Stomach smooth muscle (tissue), 2 donors: ENCODE data around the gene GPHA2.

Experiments
- H3K27ac ChIP-seq: one replicate; pipeline ENCODE4 v1.7.0; 2013; ENCODE audit warnings: mild to moderate bottlenecking, low read length, inconsistent platforms
- H3K27me3 ChIP-seq, 2 donors: one replicate each; pipeline ENCODE4 v1.7.0; 2013; ENCODE audit warnings: low read length in 2 of 2; ENCODE audit not compliant: insufficient read depth in 2 of 2, control insufficient read depth in 1 of 2
- H3K36me3 ChIP-seq, 2 donors: one replicate each; pipeline ENCODE4 v1.7.0; 2013; ENCODE audit warnings: low read length in 2 of 2; ENCODE audit not compliant: control insufficient read depth in 2 of 2, insufficient read depth in 2 of 2
- H3K4me1 ChIP-seq: one replicate; pipeline ENCODE4 v1.7.0; 2013; ENCODE audit warnings: low read length; ENCODE audit not compliant: control insufficient read depth, insufficient read depth
- H3K4me3 ChIP-seq, 2 donors: one replicate each; pipeline ENCODE4 v1.7.0; 2013; ENCODE audit warnings: low read length in 2 of 2
- H3K9ac ChIP-seq, 2 donors: one replicate each; pipeline ENCODE4 v1.7.0; 2013; ENCODE audit warnings: low read length in 2 of 2, mild to moderate bottlenecking in 1 of 2
- H3K9me3 ChIP-seq, 2 donors: one replicate each; pipeline ENCODE4 v1.7.0; 2013; ENCODE audit warnings: low read length in 2 of 2; ENCODE audit not compliant: control insufficient read depth in 2 of 2
- donor health status: healthy.
- donor health status: Pancreatic carcinoma.

Gene GPHA2

DNA sequence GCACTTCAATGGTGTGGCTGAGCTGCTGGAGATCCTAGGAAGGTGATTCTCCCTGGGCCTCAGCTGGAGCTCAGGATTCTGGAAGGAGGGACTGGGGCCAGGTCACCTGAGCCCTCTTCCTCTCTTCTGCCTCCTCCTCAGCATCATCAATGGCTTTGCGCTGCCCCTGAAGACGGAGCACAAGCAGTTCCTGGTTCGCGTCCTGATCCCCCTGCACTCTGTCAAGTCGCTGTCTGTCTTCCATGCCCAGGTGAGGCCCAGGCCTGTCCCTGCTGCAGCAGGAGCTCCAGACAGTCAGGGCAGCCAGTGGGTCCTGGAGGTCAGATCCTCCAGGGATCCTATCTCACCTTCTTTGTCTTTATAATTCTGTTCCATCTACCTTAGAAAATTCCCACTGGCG is 5.4 kb downstream of the GPHA2 start:
- H3K4me1 ChIP-seq, result peaks cover 13% of the 10 kb centered on the region
- no peak overlapping the region for H3K4me3 ChIP-seq
- H3K27me3 ChIP-seq, result no peaks in the 10 kb centered on the region
- H3K27ac ChIP-seq, result no peak overlapping the region
- H3K9ac ChIP-seq, result no peak overlapping the region
- peaks cover 44 to 50% of the 10 kb centered on the region in 2 donors for H3K36me3 ChIP-seq
- H3K9me3 ChIP-seq, result no peaks in the 10 kb centered on the region

DNA sequence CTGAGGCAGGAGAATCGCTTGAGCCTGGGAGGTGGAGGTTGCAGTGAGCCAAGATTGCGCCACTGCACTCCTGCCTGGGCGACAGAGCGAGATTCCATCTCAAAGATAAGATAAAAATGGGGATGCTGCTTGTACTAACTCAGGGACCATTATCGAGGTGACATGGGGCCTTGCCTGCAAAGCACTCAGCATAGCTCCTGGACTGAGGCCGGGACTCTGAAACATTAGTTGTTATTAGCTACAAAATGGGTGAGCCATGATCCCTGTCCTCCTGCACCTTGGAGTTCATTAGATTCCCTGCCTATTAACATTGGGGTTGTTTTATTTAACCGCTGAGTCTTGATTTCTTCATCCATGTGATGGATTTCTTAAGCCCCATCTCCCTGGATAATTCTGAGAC is 6.1 kb downstream of the GPHA2 start:
- peaks cover 44 to 50% of the 10 kb centered on the region in 2 donors for H3K36me3 ChIP-seq
- no peak overlapping the region for H3K4me3 ChIP-seq
- no peak overlapping the region for H3K9ac ChIP-seq
- H3K4me1 ChIP-seq, result peaks cover 14% of the 10 kb centered on the region
- no peaks in the 10 kb centered on the region for H3K27me3 ChIP-seq
- no peaks in the 10 kb centered on the region for H3K9me3 ChIP-seq
- no peak overlapping the region for H3K27ac ChIP-seq

DNA sequence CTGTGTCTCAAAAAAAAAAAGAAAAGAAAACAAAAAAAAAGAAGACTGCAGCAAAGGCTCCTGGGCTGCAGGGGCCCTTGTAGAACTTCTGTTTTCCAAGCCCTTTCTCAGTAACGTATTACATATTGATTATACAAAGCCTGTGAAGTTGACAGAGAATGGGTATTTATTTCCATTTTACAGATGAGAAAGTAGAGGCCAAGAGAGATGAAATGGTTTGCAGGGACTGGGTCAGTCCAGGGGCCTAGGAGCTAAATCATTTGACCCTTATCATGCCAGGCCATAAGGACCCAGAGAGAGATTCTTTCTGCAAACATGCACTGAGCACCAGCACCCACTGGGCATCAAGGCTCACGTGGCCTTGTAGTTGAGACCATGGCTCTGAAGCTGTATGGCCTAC is 6.7 kb downstream of the GPHA2 start:
- H3K27ac ChIP-seq, result no peak overlapping the region
- H3K9ac ChIP-seq, result no peak overlapping the region
- H3K4me1 ChIP-seq, result peaks cover 19% of the 10 kb centered on the region
- peaks cover 44 to 50% of the 10 kb centered on the region in 2 donors for H3K36me3 ChIP-seq
- H3K9me3 ChIP-seq, result no peaks in the 10 kb centered on the region
- no peaks in the 10 kb centered on the region for H3K27me3 ChIP-seq
- H3K4me3 ChIP-seq, result no peak overlapping the region

DNA sequence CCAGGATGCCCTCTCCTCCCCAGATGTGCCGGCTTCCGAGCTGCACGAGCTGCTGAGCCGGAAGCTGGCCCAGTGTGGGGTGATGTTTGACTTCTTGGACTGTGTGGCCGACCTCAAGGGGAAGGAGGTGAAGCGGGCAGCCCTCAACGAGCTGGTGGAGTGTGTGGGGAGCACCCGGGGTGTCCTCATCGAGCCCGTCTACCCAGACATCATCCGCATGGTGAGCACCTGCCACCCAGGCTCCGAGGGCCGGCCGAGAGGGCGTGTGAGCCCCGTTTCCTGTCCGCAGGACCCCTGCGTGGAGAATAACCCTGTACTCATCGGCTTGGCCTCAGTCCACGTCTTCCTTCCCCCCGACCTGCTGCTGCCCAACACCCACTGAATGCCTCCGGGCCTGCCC is 9.0 kb downstream of the GPHA2 start:
- Histone ChIP-seq H3K4me3 (no peak overlapping the region), H3K27ac (no peak overlapping the region), H3K4me1 (peaks cover 28% of the 10 kb centered on the region), H3K27me3 (no peaks in the 10 kb centered on the region), H3K36me3 (peaks cover 23 to 30% of the 10 kb centered on the region in 2 donors), H3K9me3 (no peaks in the 10 kb centered on the region), H3K9ac (no peak overlapping the region)

DNA sequence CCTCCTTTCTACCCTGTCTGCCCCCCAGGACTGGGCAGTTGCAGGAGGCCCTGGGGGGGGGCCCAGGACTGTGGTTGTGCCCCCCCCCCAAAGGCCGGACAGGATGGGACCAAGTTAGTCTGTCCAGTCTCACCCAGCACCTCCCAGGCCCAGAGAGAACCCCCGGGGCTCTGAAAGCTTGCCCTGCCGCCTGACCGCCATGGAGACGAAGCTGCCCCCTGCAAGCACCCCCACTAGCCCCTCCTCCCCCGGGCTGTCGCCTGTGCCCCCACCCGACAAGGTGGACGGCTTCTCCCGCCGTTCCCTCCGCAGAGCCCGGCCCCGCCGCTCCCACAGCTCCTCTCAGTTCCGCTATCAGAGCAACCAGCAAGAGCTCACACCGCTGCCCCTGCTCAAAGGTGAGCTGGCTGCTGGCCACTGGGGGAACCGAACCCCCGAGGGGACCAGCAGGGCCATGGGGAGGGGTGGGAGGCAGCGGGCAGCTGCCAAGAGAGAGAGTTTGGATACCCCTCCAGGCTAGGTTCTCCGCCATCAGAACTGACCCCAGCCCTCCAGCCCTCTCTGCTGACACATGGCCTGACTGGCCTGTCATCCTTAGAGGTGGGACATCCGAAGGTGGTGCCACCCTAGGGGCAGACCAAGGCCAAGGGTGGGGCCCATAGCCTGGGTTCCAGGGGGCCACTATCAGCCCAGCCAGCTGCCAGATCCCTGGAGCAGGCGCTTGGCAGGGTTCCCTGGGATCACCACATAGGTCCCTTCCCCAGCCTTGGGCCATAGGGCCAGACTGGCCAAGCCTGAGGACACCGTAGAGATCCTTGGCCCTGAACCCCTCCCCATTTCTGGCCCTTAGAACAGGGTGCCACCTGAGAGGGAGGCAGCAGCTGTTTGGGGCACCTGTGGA is 9.9 kb downstream of the GPHA2 start:
- Histone ChIP-seq H3K27ac (no peak overlapping the region), H3K27me3 (no peaks in the 10 kb centered on the region)

DNA sequence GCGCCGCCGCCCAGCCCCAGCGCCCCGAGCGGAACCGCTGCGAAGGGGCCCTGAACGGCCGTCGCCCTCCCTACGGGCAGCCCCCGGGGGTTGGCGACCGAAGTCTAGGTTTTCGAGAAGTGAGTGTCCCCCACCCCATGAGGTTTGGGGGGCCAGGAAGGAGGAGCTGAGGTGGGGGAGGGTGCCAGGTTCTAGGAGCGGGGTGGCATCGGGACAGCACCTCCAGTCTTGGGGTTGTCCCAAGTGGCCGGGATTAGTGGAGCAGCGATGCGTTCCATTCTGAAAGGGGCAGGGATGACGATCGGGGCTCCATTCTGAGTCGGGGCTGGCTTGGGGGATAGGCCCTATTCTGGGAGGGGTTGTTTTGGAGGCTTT is 10.8 kb downstream of the GPHA2 start:
- no peaks in the 10 kb centered on the region for H3K27me3 ChIP-seq
- peak overlapping the region; percentile 95 for H3K27ac ChIP-seq
- peaks cover 9 to 14% of the 10 kb centered on the region in 2 donors for H3K36me3 ChIP-seq
- no peaks in the 10 kb centered on the region for H3K9me3 ChIP-seq
- peaks cover 28% of the 10 kb centered on the region for H3K4me1 ChIP-seq
- H3K9ac ChIP-seq, result peak overlapping the region; percentile 92 to 93
- H3K4me3 ChIP-seq, result peak overlapping the region; percentile 86 to 99

More for the DNA sequence above, 9.9 kb downstream of the GPHA2 start:
- Histone ChIP-seq H3K4me1 (peaks cover 28% of the 10 kb centered on the region), H3K36me3 (peaks cover 14 to 21% of the 10 kb centered on the region in 2 donors), H3K4me3 (peak overlapping the region; percentile 86 to 99), H3K9ac (peak overlapping the region; percentile 92 to 93), H3K9me3 (no peaks in the 10 kb centered on the region)

DNA sequence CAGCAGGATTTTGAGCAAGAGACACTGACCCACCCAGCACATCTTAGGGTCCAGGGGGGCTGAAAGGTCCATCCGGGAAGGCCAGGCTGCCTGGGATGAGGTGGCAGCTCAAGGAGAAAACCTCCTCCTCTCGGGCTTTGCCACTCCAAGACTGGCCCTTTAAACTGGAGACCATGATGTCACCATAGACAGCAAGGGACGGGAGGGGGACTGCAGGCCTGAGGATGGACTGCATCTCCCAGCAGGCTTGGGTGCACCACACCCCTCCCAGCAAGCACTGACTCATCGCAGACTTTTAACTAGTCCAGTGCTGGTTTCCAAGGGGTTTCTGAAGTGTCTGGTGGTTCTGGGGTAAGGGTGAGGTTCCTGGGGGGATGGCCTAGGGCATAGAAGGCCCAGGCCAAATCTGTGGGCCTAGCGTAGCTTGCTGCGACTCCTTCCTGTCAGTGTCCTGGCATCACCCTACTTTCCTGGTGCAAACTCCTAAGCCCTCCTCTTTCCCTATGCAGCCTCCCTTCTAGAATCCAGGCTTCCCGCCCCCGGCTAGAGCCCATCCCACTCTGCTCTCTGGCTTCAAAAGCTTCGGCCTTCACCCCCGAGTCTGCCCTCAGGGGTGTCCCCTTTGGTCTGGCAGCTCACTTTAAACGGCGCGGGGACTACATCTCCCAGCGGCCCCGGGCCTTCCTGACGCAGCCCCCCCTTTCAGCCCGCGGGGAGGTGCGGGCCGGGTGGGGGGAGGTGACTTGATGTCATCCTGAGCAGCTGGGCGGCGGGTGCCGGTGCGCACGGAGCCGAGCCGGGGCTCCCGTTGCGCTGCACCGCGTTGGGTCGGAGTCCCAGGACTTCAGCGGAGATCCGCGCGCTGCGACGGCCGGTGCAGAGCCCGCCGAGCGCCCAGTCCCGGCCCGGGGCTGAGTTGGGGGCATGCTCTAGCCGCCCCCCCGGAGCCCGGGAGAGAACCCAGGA is 11.5 kb downstream of the GPHA2 start, which contains the start of gene PPP2R5B:
Gene PPP2R5B, plus strand, starts transcription at position 746 of the 966 bp plus-strand sequence. CDS start 1,046 bp downstream, outside the sequence.
- Histone ChIP-seq H3K27me3 (no peaks in the 10 kb centered on the region), H3K4me1 (peaks cover 28% of the 10 kb centered on the region), H3K36me3 (peaks cover 3 to 10% of the 10 kb centered on the region in 2 donors), H3K27ac (peak within 1 kb of the TSS; percentile 95), H3K9me3 (no peaks in the 10 kb centered on the region), H3K9ac (peak within 1 kb of the TSS; percentile 92 to 93), H3K4me3 (peak within 1 kb of the TSS; percentile 86 to 99)

DNA sequence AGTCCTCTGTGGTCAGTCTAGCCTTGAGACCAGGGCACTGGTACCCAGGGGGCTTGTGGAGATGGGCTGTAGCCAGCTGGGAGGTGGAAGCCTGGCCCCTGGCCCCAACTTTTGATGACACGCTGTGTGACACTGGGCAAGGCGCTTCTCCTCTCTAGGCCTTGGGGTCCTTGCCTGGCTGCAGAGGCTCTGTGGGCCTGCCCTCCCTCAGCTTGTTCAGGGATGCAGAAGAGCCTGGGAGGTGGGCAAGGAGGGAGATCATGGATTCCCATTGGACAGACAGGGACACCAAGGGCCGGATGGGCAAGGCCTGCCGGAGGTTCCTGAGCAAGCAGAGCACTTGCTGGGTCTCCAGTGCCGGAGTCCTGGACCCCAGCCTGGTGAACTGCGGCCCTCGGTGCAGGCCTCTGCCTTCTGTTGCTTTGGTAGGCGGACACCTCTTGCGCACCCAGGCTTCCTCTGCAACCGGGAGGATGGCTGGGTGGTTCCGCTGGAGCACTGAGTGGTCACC is 12.5 kb downstream of the GPHA2 start:
- Histone ChIP-seq H3K4me3 (peak overlapping the region in 1 of 2 donors; percentile 86), H3K4me1 (peaks cover 34% of the 10 kb centered on the region), H3K9me3 (no peaks in the 10 kb centered on the region), H3K27ac (no peak overlapping the region), H3K36me3 (peaks cover 0 to 4% of the 10 kb centered on the region in 2 donors), H3K27me3 (no peaks in the 10 kb centered on the region), H3K9ac (peak overlapping the region in 1 of 2 donors; percentile 92)

DNA sequence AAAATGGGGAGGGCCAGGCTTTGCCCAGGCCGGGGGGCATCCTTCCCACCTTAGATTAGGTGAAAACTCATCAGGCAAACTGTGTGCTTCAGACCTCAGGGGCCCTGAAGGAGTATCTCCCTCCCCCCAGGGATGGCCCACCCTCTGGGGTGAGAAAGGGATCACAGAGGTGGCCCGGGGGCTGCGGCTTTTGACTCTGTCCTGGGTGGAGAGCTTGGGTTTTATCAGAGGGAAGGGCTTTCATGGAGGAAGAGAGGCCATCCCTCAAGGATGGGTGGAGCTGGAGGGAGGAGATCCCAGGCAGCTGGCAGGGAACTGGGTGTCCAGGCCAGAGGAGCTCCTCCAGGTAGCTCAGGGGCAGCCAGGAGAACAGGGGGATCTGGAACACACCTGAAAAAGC is 14.3 kb downstream of the GPHA2 start:
- H3K4me1 ChIP-seq, result peaks cover 38% of the 10 kb centered on the region
- H3K27ac ChIP-seq, result no peak overlapping the region
- H3K27me3 ChIP-seq, result no peaks in the 10 kb centered on the region
- no peak overlapping the region for H3K4me3 ChIP-seq
- H3K36me3 ChIP-seq, result no peaks in the 10 kb centered on the region
- no peak overlapping the region for H3K9ac ChIP-seq
- no peaks in the 10 kb centered on the region for H3K9me3 ChIP-seq

DNA sequence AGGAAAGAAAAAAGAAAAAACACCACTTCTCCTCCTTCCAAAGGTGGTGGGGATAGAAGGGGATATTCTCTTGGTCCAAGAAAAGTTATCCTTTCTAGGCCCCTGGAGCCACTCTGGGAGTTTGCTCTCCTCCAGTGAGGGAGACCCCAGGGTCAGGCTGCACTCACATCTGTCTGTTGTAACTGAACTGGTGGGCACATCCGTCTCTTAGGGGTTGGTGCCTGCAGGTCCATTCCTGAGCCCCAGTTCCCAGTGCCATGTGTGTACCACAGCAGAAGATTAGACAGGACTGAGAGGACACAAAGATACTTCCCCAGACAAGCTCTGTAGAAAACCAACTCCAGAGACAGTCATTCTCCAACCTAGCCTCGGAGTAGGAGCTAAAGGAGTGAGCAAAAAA is 15.6 kb downstream of the GPHA2 start:
- Histone ChIP-seq H3K27ac (no peak overlapping the region), H3K4me3 (no peak overlapping the region), H3K4me1 (peaks cover 40% of the 10 kb centered on the region), H3K9ac (no peak overlapping the region), H3K27me3 (no peaks in the 10 kb centered on the region), H3K9me3 (no peaks in the 10 kb centered on the region), H3K36me3 (no peaks in the 10 kb centered on the region)
